OCI-M2 (cell line): ENCODE results near the gene UCP2.

Experiments used
- DNase-seq: peaks from one replicate; lab custom pipeline; 2025; ENCODE audit not compliant: unreplicated experiment; lab: John Stamatoyannopoulos, UW

The UCP2 gene

GRCh38 chr11:74010306-74011300 lies 28.0 kb upstream of the UCP2 start:
- no peak for DNase-seq

- DNase-seq = no peak
These were observed 27.1 kb upstream of the UCP2 start for GRCh38 chr11:74009675-74010305.

GRCh38 chr11:74009230-74009547 lies 26.5 kb upstream of the UCP2 start:
- no peak for DNase-seq

GRCh38 chr11:74008373-74009229 lies 26.0 kb upstream of the UCP2 start, which contains the start of gene UCP3:
Gene UCP3 (minus strand): TSS chr11:74009085. CDS start chr11:74007042, 2,043 bp downstream.
- DNase-seq = no peak

GRCh38 chr11:74007691-74008372 lies 25.2 kb upstream of the UCP2 start:
- no peak for DNase-seq

- DNase-seq = no peak
These were observed 24.2 kb upstream of the UCP2 start for GRCh38 chr11:74006743-74007304.

- no peak for DNase-seq
These were observed 23.3 kb upstream of the UCP2 start for GRCh38 chr11:74005721-74006517.

- DNase-seq = no peak
These were observed 22.3 kb upstream of the UCP2 start for GRCh38 chr11:74004759-74005615.

GRCh38 chr11:74004046-74004695 lies 21.5 kb upstream of the UCP2 start:
- no peak for DNase-seq

GRCh38 chr11:74002832-74003231 lies 20.2 kb upstream of the UCP2 start:
- DNase-seq = no peak

- no peak for DNase-seq
These were observed 19.2 kb upstream of the UCP2 start for GRCh38 chr11:74001822-74002286.

GRCh38 chr11:74000307-74001133 lies 17.9 kb upstream of the UCP2 start:
- DNase-seq = no peak

GRCh38 chr11:73999581-74000306 lies 17.1 kb upstream of the UCP2 start:
- DNase-seq = no peak

GRCh38 chr11:73998846-73999575 lies 16.4 kb upstream of the UCP2 start:
- no peak for DNase-seq

- DNase-seq = no peak
These were observed 14.6 kb upstream of the UCP2 start for GRCh38 chr11:73997120-73997770.
